ENCODE measurements around the gene NR5A2. TPM values are rescaled to one million over a fixed set of nuclear protein-coding genes. Genes with fewer than 3 reads are reported as not detected.

Gene NR5A2
- 10 to 100 TPM; 45.5 to 65.9 TPM for total RNA-seq

GRCh38 chr1:200027264-200027823, at the start of gene NR5A2:
TSS of gene NR5A2 (plus strand) at chr1:200027710. CDS start at chr1:200027848, 138 bp downstream.
- DNase-seq, result peak; percentile 36
- Histone ChIP-seq H3K9ac (ENCODE audit: low read depth in 2 of 2, low read length in 2 of 2) (peak within 1 kb of the TSS; percentile 30 to 87), H3K4me1 (no peaks in the 10 kb centered on the region), H3K27ac (peak within 1 kb of the TSS; percentile 87), H3K27me3 (no peaks in the 10 kb centered on the region), H3K9me3 (no peaks in the 10 kb centered on the region), H3K36me3 (no peaks in the 10 kb centered on the region), H3K4me3 (peak within 1 kb of the TSS; percentile 48)
- TF ChIP-seq CTCF (IDR thresholded peaks at IDR 0.05), result no peak
- intact Hi-C loops (cut with DNase I), result no loop called here

- H3K36me3 ChIP-seq, result no peaks in the 10 kb centered on the region
- no peak overlapping the region for H3K27ac ChIP-seq
- H3K4me1 ChIP-seq, result no peaks in the 10 kb centered on the region
- no peaks in the 10 kb centered on the region for H3K27me3 ChIP-seq
- intact Hi-C loops (cut with DNase I), result no loop called here
- no peaks in the 10 kb centered on the region for H3K9me3 ChIP-seq
- TF ChIP-seq CTCF (IDR thresholded peaks at IDR 0.05), result no peak
- no peak overlapping the region for H3K4me3 ChIP-seq
- H3K9ac ChIP-seq (ENCODE audit: low read depth in 2 of 2, low read length in 2 of 2), result no peak overlapping the region
- DNase-seq, result no peak
These were observed 49.0 kb upstream of the NR5A2 start for GRCh38 chr1:199978408-199978940.

GRCh38 chr1:199979071-199979470, 48.4 kb upstream of the NR5A2 start:
- no peak for TF ChIP-seq CTCF (IDR thresholded peaks at IDR 0.05)
- no peak overlapping the region for H3K27ac ChIP-seq
- H3K27me3 ChIP-seq, result no peaks in the 10 kb centered on the region
- no peak for DNase-seq
- no peaks in the 10 kb centered on the region for H3K9me3 ChIP-seq
- intact Hi-C loops (cut with DNase I), result no loop called here
- no peak overlapping the region for H3K4me3 ChIP-seq
- H3K9ac ChIP-seq (ENCODE audit: low read depth in 2 of 2, low read length in 2 of 2), result no peak overlapping the region
- H3K4me1 ChIP-seq, result no peaks in the 10 kb centered on the region
- no peaks in the 10 kb centered on the region for H3K36me3 ChIP-seq

GRCh38 chr1:199981584-199981983, 45.9 kb upstream of the NR5A2 start:
- no peak overlapping the region for H3K27ac ChIP-seq
- no peaks in the 10 kb centered on the region for H3K27me3 ChIP-seq
- intact Hi-C loops (cut with DNase I), result no loop called here
- no peak overlapping the region for H3K9ac ChIP-seq (ENCODE audit: low read depth in 2 of 2, low read length in 2 of 2)
- H3K9me3 ChIP-seq, result no peaks in the 10 kb centered on the region
- H3K4me3 ChIP-seq, result no peak overlapping the region
- no peaks in the 10 kb centered on the region for H3K4me1 ChIP-seq
- DNase-seq, result no peak
- H3K36me3 ChIP-seq, result no peaks in the 10 kb centered on the region
- no peak for TF ChIP-seq CTCF (IDR thresholded peaks at IDR 0.05)

GRCh38 chr1:199982606-199983005, 44.9 kb upstream of the NR5A2 start:
- intact Hi-C loops (cut with DNase I), result no loop called here
- DNase-seq, result peak; percentile 68
- H3K27me3 ChIP-seq, result no peaks in the 10 kb centered on the region
- H3K4me1 ChIP-seq, result no peaks in the 10 kb centered on the region
- no peak overlapping the region for H3K9ac ChIP-seq (ENCODE audit: low read depth in 2 of 2, low read length in 2 of 2)
- H3K36me3 ChIP-seq, result no peaks in the 10 kb centered on the region
- no peak overlapping the region for H3K4me3 ChIP-seq
- H3K9me3 ChIP-seq, result no peaks in the 10 kb centered on the region
- H3K27ac ChIP-seq, result peak overlapping the region; percentile 56
- no peak for TF ChIP-seq CTCF (IDR thresholded peaks at IDR 0.05)

Data from colonic mucosa (tissue), 4 donors.